Brain microvascular endothelial cell (primary cell): ENCODE data around the gene CARNS1.

Experiments used
- DNase-seq: peaks from one replicate; pipeline ENCODE4 v3.0.0-alpha.2; 2020
- H3K27ac ChIP-seq: fragments of 250-450 bp; sonication (Bioruptor Pico); 2 replicates; pipeline ENCODE4 v1.5.1; 2020; ENCODE audit warnings: mild to moderate bottlenecking, moderate library complexity
- H3K27me3 ChIP-seq: fragments of 250-450 bp; sonication (Bioruptor Pico); replicated peaks from 2 replicates; pipeline ENCODE4 v1.5.1; 2020; ENCODE audit warnings: mild to moderate bottlenecking
- H3K36me3 ChIP-seq: fragments of 250-450 bp; sonication (Bioruptor Pico); replicated peaks from 2 replicates; pipeline ENCODE4 v1.5.1; 2020; ENCODE audit warnings: mild to moderate bottlenecking
- H3K4me3 ChIP-seq: 2 replicates; pipeline ENCODE4 v1.5.1; 2011; ENCODE audit warnings: low read depth, mild to moderate bottlenecking, control low read depth, low read length, moderate library complexity
- in situ Hi-C: cut with HindIII; loops from 2 replicates; pipeline ENCODE4 v1.10.0; 2017; ENCODE audit warnings: low sequenced_read_pairs, low pct_ligation_motif_present
- TF ChIP-seq, protein P1 (sequence below): IDR thresholded peaks from 2 replicates; pipeline ENCODE4 v1.5.1; 2011; ENCODE audit warnings: low read depth, mild to moderate bottlenecking, moderate library complexity, low read length, control low read depth, inconsistent platforms; ENCODE audit errors: missing control alignments

The CARNS1 gene

DNA sequence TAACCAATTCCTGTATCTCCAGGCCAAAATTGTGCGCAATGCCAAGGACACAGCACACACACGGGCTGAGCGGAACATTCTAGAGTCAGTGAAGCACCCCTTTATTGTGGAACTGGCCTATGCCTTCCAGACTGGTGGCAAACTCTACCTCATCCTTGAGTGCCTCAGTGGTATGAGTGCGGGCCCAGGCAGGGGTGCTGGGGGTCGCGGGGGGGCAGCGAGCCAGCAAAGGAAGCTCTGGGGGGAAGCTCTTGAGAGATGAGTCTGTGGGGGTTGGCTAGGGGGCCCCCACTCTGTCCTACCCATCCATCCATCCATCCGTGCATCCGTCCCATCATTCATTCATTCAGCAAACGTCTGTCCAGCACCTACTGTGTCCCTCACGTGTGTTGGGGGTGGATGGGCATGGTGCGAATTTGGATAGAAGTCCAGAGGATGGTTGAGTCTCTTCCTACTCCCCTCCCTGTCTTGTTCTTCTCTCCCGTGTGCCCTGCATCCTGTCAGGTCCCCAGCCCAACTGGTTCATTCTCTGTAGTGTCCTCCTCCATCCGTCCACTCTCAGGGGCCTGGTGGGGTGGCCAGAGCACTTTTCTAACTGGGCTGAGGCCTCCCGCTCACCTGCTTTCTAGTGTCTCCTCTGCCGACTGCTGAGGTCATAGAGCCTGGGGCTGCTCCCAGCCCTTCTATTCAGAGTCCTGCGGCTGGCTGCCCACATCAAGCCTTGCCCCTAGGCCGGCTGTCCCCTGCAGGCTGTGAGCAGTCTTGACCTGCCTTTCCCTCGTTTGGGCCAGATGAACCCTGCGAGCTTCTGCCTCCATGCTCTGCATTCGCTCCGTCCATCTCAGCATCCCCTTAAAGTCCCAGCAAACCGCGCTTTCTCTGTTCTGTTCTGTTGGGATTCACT is 16.1 kb downstream of the CARNS1 start:
- H3K36me3 ChIP-seq: peaks cover 34% of the 10 kb centered on the region

GRCh38 chr11:67432655-67433349 is 17.3 kb downstream of the CARNS1 start:
- DNase-seq: no peak
- Histone ChIP-seq H3K4me3 (no peak overlapping the region), H3K36me3 (peaks cover 39% of the 10 kb centered on the region), H3K27ac (no peak overlapping the region), H3K27me3 (no peaks in the 10 kb centered on the region)
- in situ Hi-C loops: no loop called here
- TF ChIP-seq, protein P1, sequence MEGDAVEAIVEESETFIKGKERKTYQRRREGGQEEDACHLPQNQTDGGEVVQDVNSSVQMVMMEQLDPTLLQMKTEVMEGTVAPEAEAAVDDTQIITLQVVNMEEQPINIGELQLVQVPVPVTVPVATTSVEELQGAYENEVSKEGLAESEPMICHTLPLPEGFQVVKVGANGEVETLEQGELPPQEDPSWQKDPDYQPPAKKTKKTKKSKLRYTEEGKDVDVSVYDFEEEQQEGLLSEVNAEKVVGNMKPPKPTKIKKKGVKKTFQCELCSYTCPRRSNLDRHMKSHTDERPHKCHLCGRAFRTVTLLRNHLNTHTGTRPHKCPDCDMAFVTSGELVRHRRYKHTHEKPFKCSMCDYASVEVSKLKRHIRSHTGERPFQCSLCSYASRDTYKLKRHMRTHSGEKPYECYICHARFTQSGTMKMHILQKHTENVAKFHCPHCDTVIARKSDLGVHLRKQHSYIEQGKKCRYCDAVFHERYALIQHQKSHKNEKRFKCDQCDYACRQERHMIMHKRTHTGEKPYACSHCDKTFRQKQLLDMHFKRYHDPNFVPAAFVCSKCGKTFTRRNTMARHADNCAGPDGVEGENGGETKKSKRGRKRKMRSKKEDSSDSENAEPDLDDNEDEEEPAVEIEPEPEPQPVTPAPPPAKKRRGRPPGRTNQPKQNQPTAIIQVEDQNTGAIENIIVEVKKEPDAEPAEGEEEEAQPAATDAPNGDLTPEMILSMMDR: no peak

More for the DNA sequence above, 16.1 kb downstream of the CARNS1 start:
- TF ChIP-seq, protein P1: no peak
- in situ Hi-C loops: no loop called here
- no peak for DNase-seq
- Histone ChIP-seq H3K4me3 (no peak overlapping the region), H3K27ac (no peak overlapping the region), H3K27me3 (no peaks in the 10 kb centered on the region)

DNA sequence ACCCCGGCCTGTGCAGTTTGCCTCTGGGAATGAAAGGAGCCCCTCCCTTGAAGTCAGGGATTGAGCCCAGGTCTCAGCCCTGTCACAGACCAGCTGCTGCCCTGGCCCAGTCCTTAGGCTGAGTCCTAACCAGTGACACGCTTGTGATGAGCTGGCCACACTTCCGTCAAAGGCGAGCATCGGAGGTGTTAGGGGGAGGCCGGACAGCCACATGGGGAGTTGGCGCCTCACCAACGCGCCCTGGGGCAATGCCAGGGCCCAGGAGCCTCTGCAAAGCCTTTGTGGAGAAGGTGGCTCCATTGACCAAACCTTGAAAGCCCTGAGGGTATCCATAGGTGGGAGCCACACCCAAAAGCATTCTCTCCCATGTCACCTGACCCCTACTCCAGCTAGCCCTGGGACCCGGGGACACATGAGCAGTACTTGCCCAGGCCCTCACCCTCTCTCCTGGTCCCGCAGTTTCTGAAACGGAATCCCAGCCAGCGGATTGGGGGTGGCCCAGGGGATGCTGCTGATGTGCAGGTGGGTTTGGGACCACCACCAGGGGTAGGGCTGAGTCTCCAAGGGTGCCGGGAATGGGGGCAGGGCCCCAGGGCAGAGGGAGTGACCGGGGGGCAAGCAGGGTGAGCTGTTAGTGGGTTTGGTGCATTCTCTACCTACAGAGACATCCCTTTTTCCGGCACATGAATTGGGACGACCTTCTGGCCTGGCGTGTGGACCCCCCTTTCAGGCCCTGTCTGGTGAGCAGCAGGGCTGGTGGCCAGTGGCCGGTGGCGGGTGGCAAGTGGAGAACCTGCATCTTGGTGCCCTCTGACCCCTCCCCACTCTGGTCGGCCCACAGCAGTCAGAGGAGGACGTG is 18.3 kb downstream of the CARNS1 start:
- TF ChIP-seq, protein P1: no peak
- Histone ChIP-seq H3K27me3 (no peaks in the 10 kb centered on the region), H3K4me3 (no peak overlapping the region), H3K36me3 (peaks cover 47% of the 10 kb centered on the region), H3K27ac (no peak overlapping the region)
- DNase-seq: no peak
- in situ Hi-C loops: no loop called here

GRCh38 chr11:67434395-67434881 is 19.0 kb downstream of the CARNS1 start:
- Histone ChIP-seq H3K27me3 (no peaks in the 10 kb centered on the region), H3K36me3 (peaks cover 52% of the 10 kb centered on the region), H3K27ac (no peak overlapping the region), H3K4me3 (no peak overlapping the region)
- in situ Hi-C loops: no loop called here
- DNase-seq: no peak
- TF ChIP-seq, protein P1: no peak

- TF ChIP-seq, protein P1: no peak
- in situ Hi-C loops: no loop called here
- H3K27ac ChIP-seq: no peak overlapping the region
- DNase-seq: no peak
- H3K27me3 ChIP-seq: no peaks in the 10 kb centered on the region
- H3K36me3 ChIP-seq: peaks cover 59% of the 10 kb centered on the region
- H3K4me3 ChIP-seq: no peak overlapping the region
Observed at GRCh38 chr11:67435031-67435726, 19.7 kb downstream of the CARNS1 start.
